Activated naive CD8-positive, alpha-beta T cell treated with anti-CD3 and anti-CD28 coated beads, Interleukin-2, amount 50 U/mL, for 16 hours (primary cell): ENCODE data around the gene DNAI4.
"Not testable (repeated sequence)": the region's sequence is repeated elsewhere in the genome, so short reads cannot be mapped to it uniquely, and the experiment has no call there.

Experiments used
- DNase-seq: peaks from one replicate; pipeline ENCODE4 v3.0.0-alpha.2; 2020; ENCODE audit warnings: low read depth, low spot score

DNAI4 gene

GRCh38 chr1:66929146-66929688 lies 4.6 kb upstream of the DNAI4 start:
- no peak for DNase-seq

DNA sequence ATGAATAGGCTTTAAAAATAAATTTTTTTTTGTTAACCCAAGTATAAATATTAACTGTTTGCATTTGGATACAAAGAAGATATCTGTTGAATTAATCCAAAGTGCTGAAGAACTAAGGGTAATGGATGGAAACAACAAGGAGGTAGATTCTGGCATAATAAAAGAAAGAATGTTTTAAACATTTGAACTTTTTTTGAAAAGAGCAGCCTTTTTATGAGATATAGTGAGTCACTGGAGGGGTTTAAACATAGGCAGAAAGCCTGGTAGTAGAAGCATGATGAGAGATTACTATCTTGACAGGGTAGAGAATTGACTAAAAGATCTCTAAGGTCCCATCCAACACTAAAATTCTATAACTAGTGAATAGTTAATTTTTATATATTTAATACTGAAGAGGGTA lies 2.9 kb upstream of the DNAI4 start:
- no peak for DNase-seq

DNA sequence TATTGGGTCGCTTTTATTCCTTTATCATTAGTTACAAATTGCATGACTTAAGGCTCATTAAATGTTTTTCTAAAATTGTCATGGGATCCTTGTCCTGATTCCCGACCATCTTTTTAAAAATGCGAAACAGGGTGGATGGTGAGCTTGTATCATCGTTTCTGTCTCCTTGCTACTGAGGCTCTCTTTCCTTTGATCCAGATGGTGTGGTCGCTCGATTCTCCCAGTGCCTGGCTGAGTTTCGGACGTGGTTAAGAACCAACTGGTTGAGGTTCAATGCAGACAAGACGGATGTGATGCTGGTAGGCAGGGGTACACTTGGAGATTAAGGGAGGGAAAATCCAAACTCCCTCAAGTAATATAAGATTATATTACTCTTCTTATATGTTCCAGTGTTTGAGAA lies 1.3 kb upstream of the DNAI4 start:
- DNase-seq = no peak

GRCh38 chr1:66925558-66925910 lies 878 bp upstream of the DNAI4 start:
- DNase-seq = no peak

GRCh38 chr1:66920543-66920942 lies 4.1 kb downstream of the DNAI4 start:
- DNase-seq = no peak

- no peak for DNase-seq
Measured at GRCh38 chr1:66919828-66920227, 4.8 kb downstream of the DNAI4 start.

GRCh38 chr1:66919063-66919462 lies 5.6 kb downstream of the DNAI4 start:
- no peak for DNase-seq

GRCh38 chr1:66917476-66917875 lies 7.2 kb downstream of the DNAI4 start:
- DNase-seq = no peak

GRCh38 chr1:66916320-66916719 lies 8.3 kb downstream of the DNAI4 start:
- no peak for DNase-seq

- DNase-seq = not testable (repeated sequence)
Measured at GRCh38 chr1:66915203-66915602, 9.5 kb downstream of the DNAI4 start.

- DNase-seq = no peak
Measured at GRCh38 chr1:66893712-66894111, 30.9 kb downstream of the DNAI4 start.

- DNase-seq = no peak
Measured at GRCh38 chr1:66890621-66891020, 34.0 kb downstream of the DNAI4 start.

- no peak for DNase-seq
Measured at GRCh38 chr1:66889030-66889429, 35.6 kb downstream of the DNAI4 start.

- DNase-seq = no peak
Measured at GRCh38 chr1:66876664-66877063, 48.0 kb downstream of the DNAI4 start.

DNA sequence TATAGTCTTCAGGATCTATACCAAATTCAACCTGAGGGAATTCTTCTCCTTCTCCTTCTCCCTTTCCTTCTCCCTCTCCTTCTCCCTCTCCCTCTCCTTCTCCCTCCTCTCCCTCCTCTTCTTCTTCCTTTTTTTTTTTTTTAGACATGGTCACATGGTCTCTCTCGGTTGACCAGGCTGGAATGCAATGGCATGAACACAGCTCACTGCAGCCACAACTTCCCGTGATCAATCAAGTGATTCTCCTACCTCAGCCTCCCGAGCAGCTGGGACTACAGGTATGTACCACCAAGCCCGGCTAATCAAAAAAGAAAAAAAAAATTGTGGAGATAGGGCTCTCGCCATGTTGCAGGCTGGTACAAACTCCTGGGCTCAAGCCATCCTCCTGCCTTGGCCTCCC lies 51.5 kb downstream of the DNAI4 start:
- DNase-seq = no peak

DNA sequence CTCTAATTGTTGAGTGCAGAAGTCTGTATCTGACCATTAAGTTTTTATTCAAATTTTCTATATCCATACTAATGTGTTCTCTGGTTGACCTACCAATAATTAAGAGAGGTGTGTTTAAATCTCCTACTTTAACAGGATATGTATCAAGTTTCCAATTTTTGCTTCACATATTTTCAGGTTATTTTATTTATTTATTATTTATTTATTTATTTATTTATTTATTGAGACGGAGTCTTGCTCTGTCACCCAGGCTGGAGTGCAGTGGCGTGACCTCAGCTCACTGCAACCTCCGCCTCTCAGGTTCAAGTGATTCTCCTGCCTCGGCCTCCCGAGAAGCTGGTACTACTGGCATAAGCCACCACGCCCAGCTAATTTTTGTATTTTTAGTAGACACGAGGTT lies 52.6 kb downstream of the DNAI4 start:
- not testable (repeated sequence) for DNase-seq

- no peak for DNase-seq
Measured at GRCh38 chr1:66867501-66867900, 57.2 kb downstream of the DNAI4 start.

DNA sequence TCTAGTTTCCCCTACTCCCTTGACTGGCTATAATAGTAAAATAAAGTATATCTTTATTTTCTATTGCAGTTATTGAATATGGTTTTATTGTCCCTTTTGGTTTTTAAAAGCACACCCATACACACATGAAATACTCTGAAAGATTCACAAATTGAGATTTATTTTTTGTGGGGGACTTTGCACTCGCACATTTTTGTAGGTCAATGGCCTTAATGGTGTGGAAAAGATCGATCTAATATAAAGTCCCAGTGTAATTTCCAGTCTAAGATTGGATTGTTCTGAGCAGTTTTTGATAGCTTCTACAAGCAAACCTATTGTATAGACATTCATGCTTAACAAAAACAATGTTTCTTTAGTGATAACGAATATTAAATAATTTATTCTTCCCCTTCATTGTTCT lies 64.1 kb downstream of the DNAI4 start:
- DNase-seq = no peak

DNA sequence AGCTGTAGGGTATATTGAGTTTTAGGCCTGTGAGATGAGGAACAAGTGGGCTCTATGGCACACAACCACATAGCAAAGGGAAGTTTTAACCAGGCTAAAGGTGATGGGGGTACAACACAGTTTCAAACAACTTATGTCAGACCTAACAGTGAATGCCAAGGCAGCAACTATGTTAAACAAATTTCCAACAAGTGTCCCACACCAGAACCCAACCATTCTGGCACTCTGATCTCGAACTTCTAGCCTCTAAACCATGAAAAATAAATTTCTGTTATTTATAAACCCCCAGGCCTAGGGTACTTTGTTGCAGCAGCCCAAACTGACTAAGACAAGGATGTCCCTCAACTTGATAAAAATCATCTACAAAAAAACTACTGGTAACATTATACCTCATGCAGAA lies 71.3 kb downstream of the DNAI4 start:
- no peak for DNase-seq

DNA sequence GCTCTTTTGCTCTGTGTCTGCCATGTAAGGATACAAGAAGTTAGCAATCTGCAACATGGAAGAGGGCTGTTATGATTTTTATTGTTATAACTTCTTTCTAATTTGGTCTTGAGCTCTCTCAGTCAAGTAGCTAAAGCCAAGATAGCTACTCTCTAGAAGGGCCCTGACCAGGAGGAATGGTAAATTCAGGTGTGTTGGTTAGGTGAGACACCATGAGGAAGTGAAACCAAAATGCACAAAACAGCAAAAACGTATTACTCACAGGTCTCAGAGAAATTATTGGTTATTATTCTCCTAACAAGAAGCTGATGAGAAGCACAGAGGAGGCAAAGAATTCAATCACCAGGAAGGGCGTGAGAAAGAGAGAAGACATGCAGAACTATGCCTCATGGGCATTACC lies 71.8 kb downstream of the DNAI4 start:
- DNase-seq = no peak

DNA sequence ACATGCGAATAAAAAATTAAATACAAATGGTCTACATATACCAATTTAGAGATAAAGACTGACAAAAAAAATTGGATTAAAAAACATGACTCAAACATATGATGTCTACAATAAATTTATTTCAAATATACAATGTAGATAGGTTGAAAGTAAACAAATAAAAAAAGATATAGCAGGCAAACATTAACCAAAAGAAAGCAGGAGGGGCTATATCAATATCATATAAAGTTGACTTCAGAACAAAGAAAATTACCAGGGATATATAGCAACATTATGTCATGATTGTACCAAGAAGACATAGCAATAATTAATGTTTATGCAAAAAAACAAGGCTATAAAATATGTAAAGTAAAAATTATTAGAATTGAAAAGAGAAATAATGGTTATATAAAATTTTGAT lies 73.7 kb downstream of the DNAI4 start:
- no peak for DNase-seq

DNA sequence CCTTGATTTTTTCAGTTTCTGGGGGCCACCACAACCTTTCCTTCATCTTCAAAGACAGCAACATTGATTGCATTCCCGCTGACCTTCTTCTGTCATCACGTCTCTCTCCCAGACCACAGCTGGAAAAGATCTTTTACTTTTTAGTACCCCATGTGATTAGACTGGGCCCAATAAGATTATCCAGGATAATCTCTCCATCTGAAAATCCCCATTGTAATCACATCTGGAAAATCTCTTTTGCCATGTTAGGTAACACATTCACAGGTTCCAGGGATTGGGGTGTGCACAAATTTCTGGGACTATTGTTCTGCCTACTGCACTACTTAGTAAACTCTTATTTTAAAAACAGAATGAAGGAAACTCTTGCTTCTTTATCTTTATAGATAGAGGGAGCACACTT lies 76.5 kb downstream of the DNAI4 start:
- DNase-seq = no peak

- no peak for DNase-seq
Measured at GRCh38 chr1:66840929-66841328, 83.7 kb downstream of the DNAI4 start.

GRCh38 chr1:66834926-66835325 lies 89.7 kb downstream of the DNAI4 start:
- DNase-seq = no peak

DNA sequence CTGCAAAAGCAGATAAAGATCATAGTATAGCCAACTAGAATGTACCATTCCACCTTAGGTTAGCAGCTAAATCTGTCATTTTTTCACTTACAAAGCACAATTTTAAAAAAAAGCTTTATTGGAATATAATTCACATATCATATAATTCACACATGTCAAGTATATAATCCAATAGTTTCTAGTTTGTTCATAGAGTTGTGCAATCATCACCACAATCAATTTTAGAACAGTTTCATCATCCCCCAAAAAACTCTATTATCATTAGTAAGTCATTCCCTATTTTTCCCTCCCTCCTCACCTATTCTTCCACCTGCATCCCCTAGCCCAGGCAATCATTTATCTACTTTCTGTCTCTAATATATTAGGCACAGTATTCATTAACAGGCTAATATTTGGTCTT lies 91.5 kb downstream of the DNAI4 start:
- no peak for DNase-seq
